Activated naive CD8-positive, alpha-beta T cell (primary cell): ENCODE measurements around the gene SORBS1.

Source experiments
- H3K27ac Mint-ChIP-seq: one replicate; pipeline ENCODE4 v1.8.0; 2021; ENCODE audit warnings: mixed read lengths
- H3K27me3 Mint-ChIP-seq: one replicate; pipeline ENCODE4 v1.8.0; 2021; ENCODE audit warnings: mixed read lengths
- H3K36me3 Mint-ChIP-seq: one replicate; pipeline ENCODE4 v1.8.0; 2021; ENCODE audit warnings: mixed read lengths
- H3K4me1 Mint-ChIP-seq: one replicate; pipeline ENCODE4 v1.8.0; 2021; ENCODE audit warnings: low read depth, mixed read lengths
- H3K4me3 Mint-ChIP-seq: one replicate; pipeline ENCODE4 v1.8.0; 2021; ENCODE audit warnings: mild to moderate bottlenecking, mixed read lengths
- H3K9me3 Mint-ChIP-seq: one replicate; pipeline ENCODE4 v1.8.0; 2021; ENCODE audit warnings: low read depth, mixed read lengths

SORBS1 gene

GRCh38 chr10:95394161-95394880, 166.8 kb downstream of the SORBS1 start:
- H3K27me3 Mint-ChIP-seq, result no peaks in the 10 kb centered on the region
- H3K27ac Mint-ChIP-seq, result no peak overlapping the region

GRCh38 chr10:95392681-95393164, 168.4 kb downstream of the SORBS1 start:
- H3K27me3 Mint-ChIP-seq, result no peaks in the 10 kb centered on the region

More at GRCh38 chr10:95394161-95394880, 166.8 kb downstream of the SORBS1 start:
- Mint-ChIP-seq H3K36me3 (no peaks in the 10 kb centered on the region), H3K9me3 (no peaks in the 10 kb centered on the region), H3K4me3 (no peak overlapping the region), H3K4me1 (no peaks in the 10 kb centered on the region)

GRCh38 chr10:95392217-95392584, 169.0 kb downstream of the SORBS1 start:
- no peaks in the 10 kb centered on the region for H3K9me3 Mint-ChIP-seq
- H3K27me3 Mint-ChIP-seq, result no peaks in the 10 kb centered on the region
- H3K27ac Mint-ChIP-seq, result no peak overlapping the region
- no peaks in the 10 kb centered on the region for H3K4me1 Mint-ChIP-seq
- no peak overlapping the region for H3K4me3 Mint-ChIP-seq
- no peaks in the 10 kb centered on the region for H3K36me3 Mint-ChIP-seq

More at GRCh38 chr10:95392681-95393164, 168.4 kb downstream of the SORBS1 start:
- H3K4me1 Mint-ChIP-seq, result no peaks in the 10 kb centered on the region
- no peak overlapping the region for H3K27ac Mint-ChIP-seq
- no peaks in the 10 kb centered on the region for H3K36me3 Mint-ChIP-seq
- H3K9me3 Mint-ChIP-seq, result no peaks in the 10 kb centered on the region
- H3K4me3 Mint-ChIP-seq, result no peak overlapping the region

GRCh38 chr10:95391581-95392216, 169.5 kb downstream of the SORBS1 start:
- Mint-ChIP-seq H3K9me3 (no peaks in the 10 kb centered on the region), H3K4me3 (no peak overlapping the region), H3K27me3 (no peaks in the 10 kb centered on the region), H3K27ac (no peak overlapping the region), H3K4me1 (no peaks in the 10 kb centered on the region), H3K36me3 (no peaks in the 10 kb centered on the region)

GRCh38 chr10:95391164-95391563, 170.0 kb downstream of the SORBS1 start:
- Mint-ChIP-seq H3K9me3 (no peaks in the 10 kb centered on the region), H3K27me3 (no peaks in the 10 kb centered on the region), H3K27ac (no peak overlapping the region), H3K4me3 (no peak overlapping the region), H3K4me1 (no peaks in the 10 kb centered on the region), H3K36me3 (no peaks in the 10 kb centered on the region)

GRCh38 chr10:95389982-95390381, 171.2 kb downstream of the SORBS1 start:
- no peaks in the 10 kb centered on the region for H3K27me3 Mint-ChIP-seq
- H3K36me3 Mint-ChIP-seq, result no peaks in the 10 kb centered on the region
- H3K4me1 Mint-ChIP-seq, result no peaks in the 10 kb centered on the region
- H3K27ac Mint-ChIP-seq, result no peak overlapping the region
- no peak overlapping the region for H3K4me3 Mint-ChIP-seq
- no peaks in the 10 kb centered on the region for H3K9me3 Mint-ChIP-seq

GRCh38 chr10:95389176-95389575, 172.0 kb downstream of the SORBS1 start:
- Mint-ChIP-seq H3K36me3 (no peaks in the 10 kb centered on the region), H3K27me3 (no peaks in the 10 kb centered on the region), H3K4me1 (no peaks in the 10 kb centered on the region), H3K27ac (no peak overlapping the region), H3K4me3 (no peak overlapping the region), H3K9me3 (no peaks in the 10 kb centered on the region)

GRCh38 chr10:95388539-95388938, 172.6 kb downstream of the SORBS1 start:
- no peaks in the 10 kb centered on the region for H3K9me3 Mint-ChIP-seq
- no peak overlapping the region for H3K4me3 Mint-ChIP-seq
- no peaks in the 10 kb centered on the region for H3K36me3 Mint-ChIP-seq
- H3K4me1 Mint-ChIP-seq, result no peaks in the 10 kb centered on the region
- H3K27me3 Mint-ChIP-seq, result no peaks in the 10 kb centered on the region
- H3K27ac Mint-ChIP-seq, result no peak overlapping the region

- no peak overlapping the region for H3K27ac Mint-ChIP-seq
- H3K27me3 Mint-ChIP-seq, result no peaks in the 10 kb centered on the region
Measured at GRCh38 chr10:95388109-95388471, 173.1 kb downstream of the SORBS1 start.

GRCh38 chr10:95384011-95384704, 177.0 kb downstream of the SORBS1 start:
- no peaks in the 10 kb centered on the region for H3K4me1 Mint-ChIP-seq
- H3K36me3 Mint-ChIP-seq, result no peaks in the 10 kb centered on the region
- H3K9me3 Mint-ChIP-seq, result no peaks in the 10 kb centered on the region
- H3K27me3 Mint-ChIP-seq, result no peaks in the 10 kb centered on the region
- no peak overlapping the region for H3K27ac Mint-ChIP-seq
- H3K4me3 Mint-ChIP-seq, result no peak overlapping the region

More at GRCh38 chr10:95388109-95388471, 173.1 kb downstream of the SORBS1 start:
- no peaks in the 10 kb centered on the region for H3K9me3 Mint-ChIP-seq
- H3K36me3 Mint-ChIP-seq, result no peaks in the 10 kb centered on the region
- no peak overlapping the region for H3K4me3 Mint-ChIP-seq
- H3K4me1 Mint-ChIP-seq, result no peaks in the 10 kb centered on the region

- no peaks in the 10 kb centered on the region for H3K4me1 Mint-ChIP-seq
- H3K9me3 Mint-ChIP-seq, result no peaks in the 10 kb centered on the region
- no peak overlapping the region for H3K27ac Mint-ChIP-seq
- H3K27me3 Mint-ChIP-seq, result no peaks in the 10 kb centered on the region
- no peaks in the 10 kb centered on the region for H3K36me3 Mint-ChIP-seq
- no peak overlapping the region for H3K4me3 Mint-ChIP-seq
Measured at GRCh38 chr10:95382596-95382995, 178.6 kb downstream of the SORBS1 start.

GRCh38 chr10:95382174-95382573, 179.0 kb downstream of the SORBS1 start:
- Mint-ChIP-seq H3K27ac (no peak overlapping the region), H3K36me3 (no peaks in the 10 kb centered on the region), H3K4me3 (no peak overlapping the region), H3K9me3 (no peaks in the 10 kb centered on the region), H3K27me3 (no peaks in the 10 kb centered on the region), H3K4me1 (no peaks in the 10 kb centered on the region)

- Mint-ChIP-seq H3K4me3 (no peak overlapping the region), H3K27me3 (peaks cover 4% of the 10 kb centered on the region), H3K27ac (no peak overlapping the region), H3K36me3 (peaks cover 6% of the 10 kb centered on the region), H3K4me1 (no peaks in the 10 kb centered on the region), H3K9me3 (peaks cover 5% of the 10 kb centered on the region)
Measured at GRCh38 chr10:95377950-95378349, 183.2 kb downstream of the SORBS1 start.

GRCh38 chr10:95375418-95375817, 185.8 kb downstream of the SORBS1 start:
- H3K4me3 Mint-ChIP-seq, result no peak overlapping the region
- peaks cover 5% of the 10 kb centered on the region for H3K9me3 Mint-ChIP-seq
- H3K27ac Mint-ChIP-seq, result no peak overlapping the region
- H3K27me3 Mint-ChIP-seq, result peaks cover 6% of the 10 kb centered on the region
- H3K36me3 Mint-ChIP-seq, result peaks cover 7% of the 10 kb centered on the region
- H3K4me1 Mint-ChIP-seq, result no peaks in the 10 kb centered on the region

- no peak overlapping the region for H3K4me3 Mint-ChIP-seq
- peaks cover 5% of the 10 kb centered on the region for H3K9me3 Mint-ChIP-seq
- H3K27me3 Mint-ChIP-seq, result peaks cover 6% of the 10 kb centered on the region
- no peaks in the 10 kb centered on the region for H3K4me1 Mint-ChIP-seq
- no peak overlapping the region for H3K27ac Mint-ChIP-seq
- H3K36me3 Mint-ChIP-seq, result peaks cover 7% of the 10 kb centered on the region
Measured at GRCh38 chr10:95374597-95375209, 186.5 kb downstream of the SORBS1 start.
